Measurements from ENCODE around the gene TRERF1.
A peak's percentile ranks its signal among the peaks of the same experiment; 100 is the strongest.
"Not testable (repeated sequence)": the region's sequence is repeated elsewhere in the genome, so short reads cannot be mapped to it uniquely, and the experiment has no call there.

TRERF1 gene

DNA sequence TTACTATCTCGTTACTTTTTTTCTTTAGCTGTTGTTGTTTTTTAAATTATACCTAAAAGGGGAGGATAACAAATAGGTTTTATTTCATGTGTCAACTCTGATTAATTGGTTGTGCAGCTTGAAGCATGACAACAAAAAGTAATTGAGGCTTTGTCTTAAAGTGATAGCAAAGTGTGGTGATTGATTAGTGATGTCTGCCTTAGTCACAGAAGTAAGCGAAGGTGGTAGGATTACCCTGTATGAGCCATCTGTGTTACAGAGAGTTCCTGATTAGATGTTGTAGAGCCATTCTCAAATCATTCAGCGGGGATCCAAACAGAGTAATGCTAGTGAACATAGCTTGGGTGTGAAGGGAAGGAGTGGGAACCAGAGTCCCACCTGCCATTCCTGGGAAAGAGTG lies 219.7 kb downstream of the TRERF1 start:
- FAIRE-seq (no peak), DNase-seq (ENCODE audit: insufficient read length, low spot score) (no peak)

DNA sequence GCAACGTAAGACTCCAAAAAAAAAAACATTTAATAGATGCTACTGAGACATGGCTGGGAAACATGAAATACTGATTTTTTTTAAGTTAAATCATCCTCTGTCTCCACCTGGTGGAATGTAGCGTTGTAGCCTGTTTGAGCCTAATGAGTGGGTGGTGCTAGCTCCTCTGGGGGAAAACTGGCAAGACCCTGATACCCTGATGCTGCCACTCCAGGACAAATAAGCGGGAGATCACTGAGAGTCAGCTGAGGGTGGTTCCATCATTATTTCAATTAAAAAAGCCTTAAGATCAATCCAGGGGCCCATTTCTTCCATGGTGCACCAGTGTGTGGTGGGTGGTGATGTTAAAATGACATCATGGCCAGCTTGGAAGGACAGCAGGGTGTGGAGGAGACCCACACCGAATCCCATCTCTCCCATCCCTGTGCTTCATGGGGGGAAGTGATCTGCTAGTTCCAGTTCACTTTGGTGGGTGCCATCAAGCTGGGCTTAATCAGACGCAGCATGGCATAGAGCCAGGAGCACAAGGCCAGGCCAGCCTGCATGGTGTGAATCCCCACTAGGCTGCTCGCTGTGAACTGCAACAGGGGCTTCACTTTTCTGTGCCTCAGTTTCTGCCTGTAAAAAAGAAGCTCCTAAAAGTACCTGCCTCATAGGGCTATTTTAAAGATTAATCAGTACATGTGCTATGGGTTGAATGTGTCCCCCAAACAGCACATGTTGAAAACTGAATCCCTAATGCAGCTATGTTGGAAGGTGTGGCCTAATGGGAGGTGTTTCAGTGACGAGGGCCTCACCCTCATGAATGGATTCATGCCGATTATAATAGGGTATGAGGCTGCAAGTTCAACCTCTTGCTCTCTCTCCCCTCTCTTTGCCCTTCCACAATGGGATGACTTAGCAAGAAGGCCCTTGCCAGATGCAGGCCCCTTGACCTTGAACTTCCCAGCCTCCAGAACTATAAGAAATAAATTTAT lies 221.1 kb downstream of the TRERF1 start:
- no peak for DNase-seq (ENCODE audit: insufficient read length, low spot score)
- FAIRE-seq: no peak

DNA sequence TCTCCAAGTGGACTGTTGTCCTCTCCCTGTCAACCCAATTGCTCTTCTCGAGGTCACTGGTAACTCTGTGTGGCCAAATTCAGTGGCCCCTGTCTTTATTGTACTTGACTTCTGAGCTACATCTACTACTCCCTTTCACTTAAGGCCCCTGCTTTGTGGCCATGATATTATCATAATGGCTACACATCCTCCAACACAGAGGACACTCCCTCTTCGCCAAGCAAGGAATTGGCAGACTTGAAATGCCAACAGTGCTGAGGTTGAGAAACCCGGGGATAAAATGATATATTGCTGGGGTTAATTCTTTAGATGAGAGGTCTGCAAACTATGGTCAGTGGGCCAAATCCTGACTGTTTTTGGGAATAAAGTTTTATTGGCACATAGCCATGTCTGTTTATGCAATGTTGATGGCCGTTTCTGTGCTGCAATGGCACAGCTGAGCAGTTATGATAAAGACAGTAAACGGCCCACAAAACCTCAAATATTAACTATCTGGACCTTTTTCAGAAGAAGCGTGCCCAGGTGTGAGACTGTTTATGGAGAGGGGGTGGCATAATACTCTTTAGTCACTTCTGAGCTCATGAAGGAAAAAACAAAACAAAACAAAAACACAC lies 222.1 kb downstream of the TRERF1 start:
- FAIRE-seq (no peak), DNase-seq (ENCODE audit: insufficient read length, low spot score) (no peak)

DNA sequence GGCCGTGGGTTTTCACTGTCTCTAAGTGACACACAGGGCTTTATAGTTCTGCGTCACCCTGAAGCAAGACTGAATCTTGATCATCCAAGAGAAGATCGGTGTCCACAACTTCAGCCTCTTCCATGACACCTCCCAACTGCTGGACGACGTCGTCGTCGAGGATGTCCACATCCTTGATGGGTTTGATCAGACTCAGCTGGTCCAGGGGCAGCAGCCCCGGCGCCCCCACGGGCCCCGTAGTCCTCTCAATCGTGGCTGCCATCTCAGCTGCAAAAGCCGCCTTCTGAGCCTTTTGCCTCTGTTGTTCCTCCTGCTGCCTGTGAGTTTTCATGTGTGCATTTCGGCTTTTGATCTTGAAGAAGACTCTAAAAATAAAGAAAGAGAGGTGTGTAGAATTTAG lies 223.4 kb downstream of the TRERF1 start:
- DNase-seq (ENCODE audit: insufficient read length, low spot score) (no peak), FAIRE-seq (no peak)

- DNase-seq (ENCODE audit: insufficient read length, low spot score) (no peak), FAIRE-seq (no peak)
These were observed 224.4 kb downstream of the TRERF1 start for GRCh38 chr6:42227173-42227850.

DNA sequence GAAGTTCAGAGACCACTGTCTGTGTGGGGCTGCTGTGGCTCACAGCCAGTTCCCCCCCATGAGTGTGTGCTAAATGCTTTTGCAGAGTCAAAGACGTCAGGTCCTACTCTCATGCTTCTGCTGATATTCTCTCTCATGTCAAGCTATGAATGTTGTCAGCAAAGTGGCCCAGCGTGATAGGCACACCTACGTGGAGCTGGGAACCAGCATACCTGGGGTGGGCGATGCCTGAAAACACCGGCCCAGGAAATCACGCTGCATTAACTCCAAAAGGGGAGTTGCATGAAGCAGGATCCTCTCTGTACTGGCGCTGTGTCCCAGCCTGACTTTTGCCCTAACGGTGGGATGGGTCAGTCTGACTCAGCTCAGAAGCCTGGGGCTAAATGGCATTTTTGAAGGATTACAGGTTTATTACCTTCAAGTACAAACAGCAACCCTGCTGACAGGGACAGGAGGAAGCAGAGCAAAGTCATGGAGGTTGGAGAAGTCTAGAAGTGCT lies 225.0 kb downstream of the TRERF1 start:
- FAIRE-seq (no peak), DNase-seq (ENCODE audit: insufficient read length, low spot score) (no peak)

- no peak for FAIRE-seq
These were observed 225.5 kb downstream of the TRERF1 start for GRCh38 chr6:42226161-42226611.

GRCh38 chr6:42225419-42225818 lies 226.3 kb downstream of the TRERF1 start:
- DNase-seq (ENCODE audit: insufficient read length, low spot score): no peak
- no peak for FAIRE-seq

More at GRCh38 chr6:42226161-42226611, 225.5 kb downstream of the TRERF1 start:
- no peak for DNase-seq (ENCODE audit: insufficient read length, low spot score)

GRCh38 chr6:42225029-42225339 lies 226.7 kb downstream of the TRERF1 start:
- DNase-seq (ENCODE audit: insufficient read length, low spot score) (no peak), FAIRE-seq (no peak)

DNA sequence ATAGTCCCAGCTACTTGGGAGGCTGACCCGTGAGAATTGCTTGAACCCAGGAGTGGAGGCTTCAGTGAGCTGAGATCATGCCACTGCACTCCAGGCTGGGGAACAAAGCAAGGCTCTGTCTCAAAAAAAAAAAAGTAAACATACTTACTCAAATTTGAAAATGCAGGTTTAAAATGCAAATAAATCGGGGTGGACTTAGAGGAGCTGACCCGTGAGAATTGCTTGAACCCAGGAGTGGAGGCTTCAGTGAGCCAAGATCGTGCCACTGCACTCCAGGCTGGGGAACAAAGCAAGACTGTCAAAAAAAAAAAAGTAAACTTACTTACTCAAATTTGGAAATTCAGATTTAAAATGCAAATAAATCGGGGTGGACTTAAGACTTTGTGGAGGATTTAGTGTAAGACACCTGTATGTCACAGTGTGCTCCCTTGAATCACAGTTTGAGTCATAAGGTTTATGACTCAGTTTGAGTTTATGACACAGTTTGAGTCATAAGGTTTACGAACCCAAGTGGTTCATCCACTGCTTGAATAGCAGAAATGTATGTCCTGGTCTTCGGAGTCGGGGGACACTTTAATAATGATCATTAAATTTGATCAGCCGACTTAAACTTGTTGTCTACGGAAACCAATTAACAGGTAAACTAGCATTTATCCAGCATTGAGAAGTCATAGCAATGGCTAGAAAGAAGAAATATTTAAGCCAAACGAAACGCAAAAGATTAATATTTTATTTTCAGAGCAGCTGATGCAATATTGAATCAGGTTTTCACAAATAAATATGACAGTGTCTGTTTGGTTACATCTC lies 227.3 kb downstream of the TRERF1 start:
- DNase-seq (ENCODE audit: insufficient read length, low spot score): peak; percentile 30
- peak; percentile 82 for FAIRE-seq

DNA sequence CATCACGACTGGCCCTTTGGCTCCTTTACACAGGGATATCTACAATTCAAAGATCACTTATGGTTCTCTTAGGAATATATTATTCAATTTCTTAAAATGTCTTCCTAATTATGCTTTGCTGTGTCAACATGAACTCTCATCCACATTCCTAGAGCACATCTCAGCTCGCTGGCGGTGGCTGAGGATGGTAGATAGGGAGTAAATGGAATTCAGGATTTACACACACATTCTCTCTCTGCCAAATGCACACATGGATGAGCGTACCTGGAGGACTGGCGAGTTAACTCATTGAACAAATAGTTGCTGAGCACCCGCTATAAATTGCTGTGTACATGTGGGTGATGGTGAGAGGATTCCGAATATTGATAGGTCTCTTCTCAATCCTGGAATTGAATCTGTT lies 229.3 kb downstream of the TRERF1 start:
- FAIRE-seq (no peak), DNase-seq (ENCODE audit: insufficient read length, low spot score) (no peak)

DNA sequence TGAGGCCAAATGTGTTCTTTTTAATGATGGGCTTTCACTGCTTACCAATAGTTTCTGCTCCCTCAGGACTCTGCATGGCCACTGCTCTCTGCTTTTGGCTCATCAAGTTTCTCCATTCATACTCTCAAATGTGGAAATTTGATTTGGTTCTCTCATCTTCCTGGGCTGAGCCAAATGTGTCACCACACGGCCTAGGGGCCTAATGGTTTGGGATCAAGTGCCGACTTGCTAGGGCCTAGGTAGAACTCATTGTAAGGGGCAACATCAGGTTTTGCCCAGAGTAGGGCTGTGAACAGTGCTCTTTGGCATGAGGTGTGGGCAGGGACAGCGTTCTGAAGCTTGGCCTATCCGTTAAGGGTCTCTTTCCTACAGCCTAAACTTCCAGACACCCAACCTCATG lies 230.2 kb downstream of the TRERF1 start:
- no peak for FAIRE-seq
- no peak for DNase-seq (ENCODE audit: insufficient read length, low spot score)

DNA sequence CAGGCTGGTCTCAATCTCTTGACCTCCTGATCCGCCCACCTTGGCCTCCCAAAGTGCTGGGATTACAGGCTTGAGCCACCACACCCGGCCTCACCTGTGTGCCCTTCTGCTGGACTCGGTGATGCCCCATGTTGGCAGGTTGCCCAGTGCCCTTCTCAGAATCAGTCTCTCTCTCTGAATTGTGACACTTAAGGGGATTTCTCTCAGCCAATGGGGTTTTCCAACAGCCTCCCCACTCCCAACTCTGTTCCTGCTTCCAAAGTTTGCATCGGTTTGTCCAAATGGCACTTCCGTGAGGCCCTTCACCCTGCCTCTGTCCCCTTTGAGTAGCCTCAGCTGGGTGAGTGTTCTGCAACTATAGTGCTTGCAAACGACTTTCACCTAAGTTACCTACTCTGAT lies 230.9 kb downstream of the TRERF1 start:
- no peak for DNase-seq (ENCODE audit: insufficient read length, low spot score)
- no peak for FAIRE-seq

GRCh38 chr6:42217519-42218367 lies 234.0 kb downstream of the TRERF1 start, which contains the start of gene MRPS10:
TSS of gene MRPS10 (minus strand) at chr6:42217861. CDS start at chr6:42217849, 12 bp downstream.
- DNase-seq (ENCODE audit: insufficient read length, low spot score) (peak; percentile 70), FAIRE-seq (peak; percentile 96)

DNA sequence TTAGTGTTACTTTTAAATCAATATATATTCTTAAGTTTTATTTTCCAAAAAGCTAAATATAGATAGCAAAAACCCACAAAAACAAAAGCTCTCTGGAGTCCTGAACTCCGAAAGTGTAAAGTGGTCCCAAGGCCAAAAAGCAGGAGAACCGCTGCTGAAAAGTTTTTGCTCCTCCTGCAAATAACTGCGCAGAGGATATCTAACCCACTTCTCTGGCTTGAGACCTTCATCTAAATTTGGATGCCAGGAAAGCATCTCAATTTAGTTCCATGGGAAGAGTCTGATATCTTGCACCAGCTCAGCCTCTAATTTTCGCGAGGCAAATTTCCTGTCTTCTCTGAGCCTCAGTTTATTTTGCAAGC lies 234.6 kb downstream of the TRERF1 start:
- FAIRE-seq (peak; percentile 55), DNase-seq (ENCODE audit: insufficient read length, low spot score) (no peak)

- DNase-seq (ENCODE audit: insufficient read length, low spot score); FAIRE-seq: not testable (repeated sequence)
These were observed 235.2 kb downstream of the TRERF1 start for GRCh38 chr6:42216495-42216894.

- no peak for FAIRE-seq
- DNase-seq (ENCODE audit: insufficient read length, low spot score): no peak
These were observed 239.3 kb downstream of the TRERF1 start for GRCh38 chr6:42212442-42212841.

DNA sequence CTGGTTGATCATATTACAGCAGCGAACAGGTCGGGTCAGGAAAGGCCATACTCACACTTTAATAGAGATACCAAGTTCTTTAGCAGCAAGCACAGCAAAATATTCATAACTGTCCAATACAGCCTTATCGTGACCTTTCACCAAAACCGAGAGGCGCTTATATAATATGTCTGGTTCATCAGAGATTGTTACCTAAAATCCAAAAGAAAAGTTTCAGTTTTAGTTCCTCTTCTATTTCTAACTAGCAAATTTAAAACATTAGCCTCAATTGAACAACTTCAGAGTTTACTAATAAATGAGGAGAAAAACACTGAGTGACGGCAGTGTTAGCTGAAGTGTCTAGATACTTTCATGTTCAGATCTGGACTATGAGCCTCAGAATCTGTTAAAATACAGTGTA lies 240.0 kb downstream of the TRERF1 start:
- DNase-seq (ENCODE audit: insufficient read length, low spot score) (no peak), FAIRE-seq (no peak)

DNA sequence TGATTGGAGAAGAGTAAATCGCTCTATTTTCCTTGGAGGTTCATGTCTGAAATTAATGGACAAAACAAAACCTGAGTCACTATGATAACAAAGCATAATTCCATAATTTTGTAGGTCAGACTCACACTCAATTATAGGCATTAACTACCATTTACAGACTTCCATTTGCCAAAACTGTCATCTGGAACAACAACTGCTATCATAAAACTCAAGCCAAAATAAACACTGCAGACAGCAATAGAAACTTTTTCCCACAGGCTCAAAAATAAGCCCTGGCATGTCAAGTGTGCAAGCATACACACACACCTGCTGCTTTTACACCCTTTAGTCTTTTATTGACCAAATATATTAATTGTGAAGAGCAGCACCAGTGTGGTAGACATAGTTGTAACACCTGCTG lies 241.2 kb downstream of the TRERF1 start:
- DNase-seq (ENCODE audit: insufficient read length, low spot score) (no peak), FAIRE-seq (no peak)

DNA sequence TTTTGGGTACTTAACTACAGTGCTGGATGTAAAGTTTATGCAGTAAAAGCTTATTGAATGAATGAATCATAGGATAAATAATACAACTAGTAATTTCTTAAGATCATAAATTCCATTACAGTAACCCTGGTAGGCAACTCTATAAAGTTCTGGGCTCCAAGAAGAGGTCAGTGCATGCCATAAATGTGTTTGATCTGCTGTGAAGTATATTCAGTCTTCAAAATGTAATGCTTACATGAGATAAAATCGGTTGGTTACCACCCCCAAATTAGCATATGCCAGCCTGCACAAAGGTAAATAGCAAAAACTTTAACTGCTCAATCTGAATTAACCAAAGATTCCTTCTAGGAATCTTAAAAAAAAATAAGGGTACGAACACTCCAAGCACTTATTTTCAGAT lies 244.2 kb downstream of the TRERF1 start:
- not testable (repeated sequence) for DNase-seq (ENCODE audit: insufficient read length, low spot score)

More for the DNA sequence above, 244.2 kb downstream of the TRERF1 start:
- FAIRE-seq: not testable (repeated sequence)
